HG02973 (cell line): Measurements from ENCODE around the gene TMTC1.

Experiments
- ATAC-seq: cut with Tn5 transposase; IDR thresholded peaks from one replicate; pipeline ENCODE4 v1.9.1; 2021; ENCODE audit warnings: moderate library complexity; ENCODE audit not compliant: unreplicated experiment

Gene TMTC1

GRCh38 chr12:29713729-29714128, 70.0 kb downstream of the TMTC1 start:
- no peak for ATAC-seq

DNA sequence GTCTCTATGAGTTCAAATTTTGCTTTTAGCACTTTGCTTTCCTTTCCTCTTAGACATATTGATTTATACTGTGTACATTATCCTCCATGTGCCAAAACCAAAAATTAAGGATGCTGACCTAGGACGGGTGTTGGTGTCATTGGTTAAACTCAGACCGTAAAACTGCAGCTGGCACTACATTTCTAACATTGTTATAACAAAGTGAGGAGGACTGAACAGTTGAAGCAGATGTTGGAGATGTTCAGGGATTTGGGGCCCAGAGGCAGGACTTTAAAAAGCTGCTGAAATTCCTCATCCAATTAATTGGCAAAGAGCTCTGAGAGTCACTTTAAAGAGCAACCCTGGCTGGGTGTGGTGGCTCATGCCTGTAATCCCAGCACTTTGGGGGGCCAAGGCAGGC, 72.4 kb downstream of the TMTC1 start:
- ATAC-seq: no peak

GRCh38 chr12:29710104-29710503, 73.6 kb downstream of the TMTC1 start:
- ATAC-seq: no peak

DNA sequence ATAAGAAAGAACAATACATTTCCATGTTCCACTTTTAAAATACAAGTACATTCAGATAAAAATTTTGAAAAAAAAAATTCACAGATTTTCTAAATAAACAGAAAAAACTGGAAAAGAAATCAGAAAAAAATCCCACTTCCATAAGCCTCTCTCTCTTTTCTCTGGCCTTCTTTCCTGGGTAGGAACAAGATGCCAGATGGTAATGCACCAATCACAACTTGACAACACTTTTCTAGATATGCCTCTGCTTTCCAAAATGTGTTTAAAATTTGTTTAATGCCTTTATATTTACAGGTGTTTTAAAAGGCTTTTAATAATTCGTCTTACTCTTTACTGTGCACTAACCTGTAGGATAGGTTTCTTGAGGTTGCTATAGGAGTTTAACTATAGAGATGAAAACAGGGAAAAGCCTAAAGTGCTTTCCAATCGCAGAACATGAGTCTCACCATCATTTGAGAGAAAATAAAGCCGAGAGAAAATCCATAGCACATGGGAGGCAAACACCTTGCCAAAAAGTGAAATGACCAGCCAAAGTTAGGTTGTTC, 74.2 kb downstream of the TMTC1 start:
- ATAC-seq: no peak

- no peak for ATAC-seq
These were observed 74.7 kb downstream of the TMTC1 start for GRCh38 chr12:29709054-29709453.

DNA sequence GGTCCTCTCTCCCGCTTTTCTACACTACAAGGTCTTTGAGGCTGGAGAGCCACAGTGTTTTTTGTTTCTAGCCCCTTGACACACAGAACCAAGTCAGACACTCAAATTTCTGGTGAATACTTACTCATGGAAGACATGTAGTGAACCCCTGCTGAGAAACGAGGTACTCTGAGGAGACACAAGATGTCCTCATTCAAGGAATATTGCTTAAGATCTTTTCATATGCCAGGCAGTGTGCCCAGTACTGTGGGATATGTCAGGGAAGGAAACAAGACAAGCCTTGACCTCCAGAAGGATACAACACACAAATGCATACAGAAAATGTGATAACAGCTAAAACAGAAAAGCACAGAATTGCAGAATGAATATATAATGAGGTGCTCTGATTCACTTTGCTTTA, 75.9 kb downstream of the TMTC1 start:
- ATAC-seq: no peak

DNA sequence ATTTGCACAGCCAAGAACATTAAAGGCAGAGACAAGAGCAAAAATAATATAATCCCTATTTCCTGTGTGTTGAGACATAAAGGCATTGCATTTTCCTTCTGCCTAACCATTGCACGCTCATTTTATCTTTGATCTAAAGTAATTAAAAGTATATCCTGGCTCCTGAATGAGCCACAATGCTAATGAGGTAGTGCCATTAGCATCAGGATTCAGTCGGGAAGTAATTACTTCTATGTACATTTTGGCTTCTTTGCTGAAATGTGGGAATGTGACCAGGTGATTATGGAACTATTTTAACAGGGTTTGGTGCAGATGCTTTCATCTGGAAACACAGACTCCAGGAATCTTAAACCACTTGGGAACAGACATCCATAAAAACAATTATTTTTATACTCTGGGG, 77.4 kb downstream of the TMTC1 start:
- ATAC-seq: no peak

DNA sequence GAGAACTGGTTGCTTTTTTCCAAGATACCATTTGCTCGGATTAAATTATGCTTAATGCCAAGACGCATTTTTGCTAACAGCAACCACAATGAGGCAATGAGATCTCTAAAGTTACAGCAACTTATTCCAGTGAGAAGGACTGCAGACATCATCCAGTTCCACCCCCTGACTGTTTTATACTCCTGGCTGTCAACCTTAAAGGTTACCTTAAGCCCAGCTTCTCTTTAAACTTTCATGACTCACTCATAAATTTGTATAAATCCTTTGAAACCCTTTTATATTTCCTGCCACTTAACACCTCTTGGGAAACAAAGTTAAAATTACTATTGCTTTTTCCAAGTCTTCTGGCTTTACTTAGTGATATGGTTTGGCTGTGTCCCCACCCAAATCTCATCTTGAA, 80.2 kb downstream of the TMTC1 start:
- ATAC-seq: no peak

GRCh38 chr12:29702972-29703371, 80.8 kb downstream of the TMTC1 start:
- ATAC-seq: no peak

DNA sequence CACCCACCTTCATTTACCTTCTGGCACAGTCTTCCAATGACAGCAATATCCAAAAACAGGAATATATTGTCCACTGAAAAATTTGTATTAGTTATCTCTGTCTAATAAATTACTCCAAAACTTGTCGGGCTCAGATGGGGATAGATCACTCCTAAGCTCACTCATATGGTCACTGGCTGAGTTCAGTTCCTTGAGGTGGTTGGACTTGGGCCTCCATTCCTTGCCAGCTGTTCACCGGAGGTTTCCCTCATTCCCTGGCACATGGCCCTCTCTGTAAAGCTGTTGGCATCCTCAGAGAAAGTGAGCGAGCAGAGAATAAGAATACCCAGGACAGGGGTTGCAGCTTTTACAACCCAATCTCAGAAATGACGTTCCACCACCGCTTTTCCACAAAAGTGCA, 81.5 kb downstream of the TMTC1 start:
- ATAC-seq: no peak

DNA sequence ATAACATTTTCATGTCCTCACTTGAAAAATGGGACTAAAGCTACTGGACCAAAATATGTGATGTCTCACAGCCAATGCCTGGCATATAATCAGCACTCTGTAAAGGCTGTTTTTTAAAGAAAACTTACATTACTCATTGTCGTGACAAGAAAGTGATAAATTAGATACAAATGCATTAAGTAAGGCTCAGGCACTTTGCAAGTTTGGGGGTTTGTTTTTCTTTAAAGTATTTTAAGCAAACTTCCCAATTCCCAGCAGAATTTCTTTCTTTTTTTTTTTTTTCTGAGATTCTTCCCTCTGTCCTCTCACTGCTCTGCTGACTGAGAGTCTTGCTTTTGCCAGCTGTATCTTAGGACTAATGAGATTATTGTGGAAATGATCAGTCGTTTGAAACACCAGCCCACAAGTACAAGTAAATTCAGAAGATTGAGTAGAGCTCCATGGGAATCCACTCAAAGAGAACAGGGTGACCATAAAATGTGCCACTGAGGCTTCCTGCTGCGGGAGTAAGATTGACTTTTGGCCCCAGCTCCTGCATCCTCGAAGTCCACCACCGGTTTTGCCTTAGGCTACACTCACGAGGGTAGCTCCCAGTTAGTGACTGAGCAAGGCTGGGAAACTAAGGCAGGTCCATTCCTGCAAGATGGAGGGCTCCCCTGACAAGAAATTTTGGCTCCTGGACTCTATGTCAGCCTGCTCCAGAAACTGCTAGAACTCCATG, 82.8 kb downstream of the TMTC1 start:
- no peak for ATAC-seq

- ATAC-seq: no peak
These were observed 85.0 kb downstream of the TMTC1 start for GRCh38 chr12:29698756-29699155.

DNA sequence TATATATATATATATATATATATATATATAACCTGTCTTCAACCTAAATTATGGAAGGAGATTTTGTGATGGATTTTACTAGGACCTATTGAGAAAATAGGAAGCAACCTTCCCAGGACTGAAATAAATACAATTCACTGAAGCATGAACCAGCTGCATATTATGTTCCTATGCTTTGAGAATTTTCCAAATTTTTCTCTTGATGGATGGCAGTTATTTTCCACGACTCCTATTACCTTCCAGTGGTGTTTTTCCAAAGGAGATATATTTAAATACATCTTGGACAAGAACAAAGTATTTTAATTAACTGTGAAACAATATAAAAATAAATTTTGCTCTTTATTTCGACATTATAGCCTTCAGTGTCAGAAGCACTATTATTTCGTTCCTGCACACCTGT, 87.9 kb downstream of the TMTC1 start:
- ATAC-seq: no peak

DNA sequence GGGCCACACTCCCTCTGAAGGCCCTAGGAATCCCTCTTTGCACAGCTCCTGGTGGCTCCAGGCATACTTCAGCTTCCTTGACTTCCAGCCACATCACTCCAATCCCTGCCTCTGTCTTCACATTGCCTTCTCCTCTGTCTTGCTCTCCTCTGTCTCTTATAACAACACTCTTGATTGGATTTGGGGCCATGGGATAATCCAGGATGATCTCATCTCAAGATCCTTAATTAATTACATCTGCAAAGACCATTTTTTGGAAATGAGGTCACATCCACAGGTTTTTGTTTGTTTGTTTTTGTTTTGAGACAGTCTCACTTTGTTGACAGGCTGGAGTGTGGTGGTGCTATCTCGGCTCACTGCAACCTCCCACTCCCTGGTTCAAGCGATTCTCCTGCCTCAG, 88.7 kb downstream of the TMTC1 start:
- ATAC-seq: no peak

DNA sequence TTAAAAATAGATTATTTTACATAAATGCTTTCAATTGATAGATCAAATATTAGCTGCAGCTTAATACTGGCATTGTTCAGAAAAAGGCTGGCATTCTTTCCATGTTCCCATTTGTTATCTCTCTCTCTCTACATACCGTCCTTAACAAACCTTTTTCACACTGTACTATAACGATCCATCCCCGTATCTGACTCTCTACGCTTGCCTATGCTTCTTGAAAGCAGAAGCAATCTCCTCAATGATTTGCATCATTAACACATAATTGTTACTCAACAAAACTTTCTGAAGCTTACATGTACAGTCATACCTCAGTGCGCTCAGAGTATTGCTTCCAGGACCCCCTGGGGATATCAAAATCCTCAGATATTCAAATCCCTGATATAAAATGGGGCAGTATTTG, 89.7 kb downstream of the TMTC1 start:
- ATAC-seq: no peak

- ATAC-seq: no peak
These were observed 91.5 kb downstream of the TMTC1 start for GRCh38 chr12:29692237-29692636.

DNA sequence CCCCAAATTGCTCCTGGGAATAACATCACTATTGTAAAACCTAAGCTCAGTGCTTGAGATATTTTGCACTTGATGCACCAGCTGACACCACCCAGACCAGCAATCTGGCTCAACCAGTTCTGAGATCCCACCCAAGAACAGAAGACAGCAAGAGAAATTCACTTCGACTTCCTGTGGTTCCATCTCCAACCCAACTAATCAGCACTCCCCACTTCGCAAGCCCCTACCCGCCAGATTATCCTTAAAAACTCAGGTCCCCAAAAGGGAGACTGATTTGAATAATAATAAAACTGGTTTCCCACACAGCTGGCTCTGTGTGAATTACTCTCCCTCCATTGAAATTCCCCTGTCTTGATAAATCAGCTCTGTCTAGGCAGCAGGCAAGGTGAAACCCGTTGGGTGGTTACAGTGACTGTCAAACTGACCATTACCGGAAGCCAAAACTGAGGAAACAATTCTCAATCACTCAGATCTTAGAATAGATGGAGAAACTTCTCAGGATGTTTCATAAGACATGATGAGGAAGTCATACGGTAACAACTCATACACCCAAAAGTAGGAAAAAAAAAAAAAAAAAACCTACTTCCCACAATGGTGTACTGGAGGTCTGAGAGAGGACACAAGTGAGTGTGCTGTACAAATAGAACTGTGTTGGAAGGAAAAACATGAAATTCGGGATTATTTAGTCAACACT, 92.4 kb downstream of the TMTC1 start:
- ATAC-seq: no peak

DNA sequence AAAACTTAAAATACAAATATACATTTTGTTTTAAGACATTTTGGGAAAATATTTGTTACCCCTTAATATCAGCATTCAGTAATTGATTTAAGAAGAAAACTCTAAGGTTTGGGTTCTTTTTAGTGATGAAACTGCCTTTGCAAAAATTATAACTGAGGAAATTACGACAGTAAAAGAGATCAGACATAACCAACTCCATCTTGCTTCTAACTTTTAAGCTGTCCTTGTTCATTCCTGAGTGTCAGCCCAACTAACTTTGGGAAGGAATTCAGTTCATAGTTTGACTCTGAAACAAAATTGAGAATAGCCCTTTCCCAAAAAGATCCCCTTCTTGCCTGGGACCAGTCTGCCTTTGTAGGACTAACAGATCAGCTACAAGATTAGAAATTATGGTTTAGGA, 93.0 kb downstream of the TMTC1 start:
- no peak for ATAC-seq

DNA sequence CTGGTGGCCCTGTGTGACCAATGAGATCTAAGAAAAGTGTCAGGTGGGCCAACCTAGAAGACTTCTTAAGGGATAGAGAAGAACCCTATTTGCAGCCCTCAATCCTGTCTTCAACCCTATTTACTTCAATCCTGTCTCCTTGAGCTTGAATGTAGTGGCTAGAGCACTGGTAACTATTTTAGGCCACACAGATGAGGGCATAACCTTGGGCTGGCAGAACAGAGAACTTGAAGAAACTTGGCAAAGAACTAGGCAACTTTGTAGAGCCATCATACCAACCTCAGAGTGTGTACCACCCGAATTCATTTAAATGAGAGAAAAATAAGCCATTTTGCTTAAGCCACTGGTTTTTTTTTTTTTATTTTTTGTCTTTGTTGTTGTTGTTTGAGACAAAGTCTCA, 94.8 kb downstream of the TMTC1 start:
- ATAC-seq: no peak

DNA sequence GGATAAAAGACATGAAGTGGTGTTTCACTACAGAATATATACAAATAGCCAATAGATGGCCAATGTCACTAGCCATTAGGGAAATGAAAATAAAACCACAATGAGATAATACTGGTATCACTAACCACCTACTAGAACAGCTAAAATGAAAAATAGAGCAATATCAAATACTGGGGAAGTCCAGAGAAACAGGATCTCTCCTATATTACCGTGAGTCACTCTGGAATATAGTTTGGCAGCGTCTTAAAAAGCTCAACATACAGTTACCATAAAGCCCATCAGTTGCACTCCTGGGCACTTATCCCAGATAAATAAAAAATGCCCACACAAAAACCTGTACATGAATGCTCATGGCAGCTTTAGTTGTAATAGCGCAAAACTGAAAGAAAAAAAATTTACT, 101.7 kb downstream of the TMTC1 start:
- no peak for ATAC-seq

DNA sequence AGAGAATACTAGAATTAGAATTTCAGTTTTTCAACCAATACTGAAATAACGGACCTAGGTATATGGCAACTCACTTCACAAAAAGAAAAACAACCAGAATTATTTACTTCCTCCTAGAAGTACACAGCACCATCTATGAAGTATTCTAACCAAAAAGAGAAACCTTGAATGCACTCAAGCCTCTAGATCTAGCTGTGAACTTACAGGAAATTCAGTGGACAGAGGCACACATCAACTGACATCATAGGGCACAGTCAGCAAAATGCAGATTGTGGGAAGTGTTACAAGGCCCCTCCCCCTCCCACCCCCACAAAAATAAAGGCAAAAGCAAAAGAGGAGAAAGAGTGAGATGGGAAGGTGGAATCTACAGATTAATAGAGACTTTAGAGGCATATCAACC, 102.4 kb downstream of the TMTC1 start:
- ATAC-seq: no peak

DNA sequence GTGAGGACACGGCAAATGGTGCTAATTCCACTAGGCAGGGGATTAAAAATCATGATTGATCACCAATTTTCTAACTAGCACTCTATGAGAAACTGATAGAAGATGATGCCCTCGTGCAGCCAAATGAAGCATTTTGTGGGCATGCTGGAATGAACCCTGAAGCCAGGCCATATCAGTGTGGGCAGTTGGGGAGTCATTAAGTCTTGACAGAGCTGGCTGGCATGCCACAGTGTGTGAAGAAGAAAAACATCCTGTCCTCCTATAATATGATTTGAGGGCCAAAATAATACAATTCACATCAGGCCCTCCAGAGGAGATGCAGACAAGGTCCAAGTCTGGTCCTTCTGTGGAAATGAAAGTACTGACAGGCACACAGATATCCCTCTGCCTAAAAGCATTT, 107.1 kb downstream of the TMTC1 start:
- ATAC-seq: no peak

- no peak for ATAC-seq
These were observed 109.3 kb downstream of the TMTC1 start for GRCh38 chr12:29674463-29674862.
